ENCODE measurements around the gene CCDC68. TPM values are rescaled to one million over a fixed set of nuclear protein-coding genes. Genes with fewer than 3 reads are reported as not detected.
"Not testable (repeated sequence)": the region's sequence is repeated elsewhere in the genome, so short reads cannot be mapped to it uniquely, and the experiment has no call there.

CCDC68 gene
- total RNA-seq, 4 donors from 2014 or later, result 2.3 to 4.1 (median 2.6) TPM

DNA sequence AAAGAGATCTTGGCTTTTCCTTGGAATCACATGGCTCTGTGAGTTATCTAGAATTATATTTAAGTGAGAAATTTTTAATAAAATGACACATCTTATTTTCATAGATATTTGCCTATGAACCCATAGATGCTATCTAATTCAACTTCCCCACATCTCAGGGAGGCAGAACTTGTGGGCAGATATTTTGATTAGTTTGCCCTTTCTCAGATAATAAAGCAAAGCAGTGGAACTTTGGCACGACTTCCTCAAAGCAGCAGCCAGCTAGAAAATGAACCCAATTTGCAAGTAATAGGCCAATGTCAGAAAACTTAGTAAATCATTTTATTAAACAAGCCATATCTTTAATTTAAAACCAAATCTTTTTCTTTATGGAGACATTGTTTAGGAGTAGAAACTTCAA lies 98.3 kb downstream of the CCDC68 start:
- Histone ChIP-seq H3K36me3 (no peaks in the 10 kb centered on the region), H3K27me3 (no peaks in the 10 kb centered on the region), H3K27ac (replicated peaks in 1 of 4) (no peak overlapping the region), H3K4me3 (no peak overlapping the region), H3K4me1 (no peaks in the 10 kb centered on the region), H3K9me3 (no peaks in the 10 kb centered on the region)
- 58% methylated on average over 1 of the region's 1 CpG for WGBS
- DNase-seq (ENCODE audit: extremely low spot score), result no peak
- TF ChIP-seq POLR2A (IDR thresholded peaks at IDR 0.05; ENCODE audit: low read depth) (no peak), POLR2AphosphoS5 (IDR thresholded peaks at IDR 0.05) (no peak), EP300 (IDR thresholded peaks at IDR 0.05) (no peak)
- TF ChIP-seq, protein P1, sequence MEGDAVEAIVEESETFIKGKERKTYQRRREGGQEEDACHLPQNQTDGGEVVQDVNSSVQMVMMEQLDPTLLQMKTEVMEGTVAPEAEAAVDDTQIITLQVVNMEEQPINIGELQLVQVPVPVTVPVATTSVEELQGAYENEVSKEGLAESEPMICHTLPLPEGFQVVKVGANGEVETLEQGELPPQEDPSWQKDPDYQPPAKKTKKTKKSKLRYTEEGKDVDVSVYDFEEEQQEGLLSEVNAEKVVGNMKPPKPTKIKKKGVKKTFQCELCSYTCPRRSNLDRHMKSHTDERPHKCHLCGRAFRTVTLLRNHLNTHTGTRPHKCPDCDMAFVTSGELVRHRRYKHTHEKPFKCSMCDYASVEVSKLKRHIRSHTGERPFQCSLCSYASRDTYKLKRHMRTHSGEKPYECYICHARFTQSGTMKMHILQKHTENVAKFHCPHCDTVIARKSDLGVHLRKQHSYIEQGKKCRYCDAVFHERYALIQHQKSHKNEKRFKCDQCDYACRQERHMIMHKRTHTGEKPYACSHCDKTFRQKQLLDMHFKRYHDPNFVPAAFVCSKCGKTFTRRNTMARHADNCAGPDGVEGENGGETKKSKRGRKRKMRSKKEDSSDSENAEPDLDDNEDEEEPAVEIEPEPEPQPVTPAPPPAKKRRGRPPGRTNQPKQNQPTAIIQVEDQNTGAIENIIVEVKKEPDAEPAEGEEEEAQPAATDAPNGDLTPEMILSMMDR (IDR thresholded peaks at IDR 0.05), result no peak
- intact Hi-C loops (cut with DNase I), result no loop called here

GRCh38 chr18:54859667-54860421 lies 99.4 kb downstream of the CCDC68 start:
- H3K4me1 ChIP-seq, result no peaks in the 10 kb centered on the region
- TF ChIP-seq POLR2A (IDR thresholded peaks at IDR 0.05; ENCODE audit: low read depth) (no peak), EP300 (IDR thresholded peaks at IDR 0.05) (no peak), POLR2AphosphoS5 (IDR thresholded peaks at IDR 0.05) (no peak)
- TF ChIP-seq, protein P1 (IDR thresholded peaks at IDR 0.05), result no peak
- 67% methylated on average over 9 of the region's 9 CpGs for WGBS
- no peak overlapping the region for H3K27ac ChIP-seq (replicated peaks in 1 of 4)
- H3K9me3 ChIP-seq, result no peaks in the 10 kb centered on the region
- no peaks in the 10 kb centered on the region for H3K27me3 ChIP-seq
- DNase-seq (ENCODE audit: extremely low spot score), result no peak
- no peaks in the 10 kb centered on the region for H3K36me3 ChIP-seq
- H3K4me3 ChIP-seq, result no peak overlapping the region
- intact Hi-C loops (cut with DNase I), result no loop called here

DNA sequence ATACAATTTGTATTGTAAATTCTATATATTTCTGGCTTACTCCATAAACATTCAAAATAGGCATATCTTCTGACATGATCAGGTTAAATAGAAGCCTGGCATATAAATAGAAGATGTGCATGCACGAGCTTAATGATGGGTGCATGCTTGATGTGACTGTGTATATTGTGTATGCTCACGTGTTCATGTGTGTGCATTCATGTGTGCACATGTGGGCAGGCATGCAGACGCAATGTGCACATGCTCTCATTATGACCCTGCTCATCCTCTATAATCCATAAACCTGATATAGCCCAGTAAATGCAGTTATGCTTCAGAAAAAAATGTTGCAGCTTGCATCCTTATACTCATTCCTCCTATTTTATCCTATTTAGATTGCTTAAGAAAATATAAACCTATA lies 101.8 kb downstream of the CCDC68 start:
- DNase-seq (ENCODE audit: extremely low spot score), result no peak
- no peak for TF ChIP-seq POLR2A (IDR thresholded peaks at IDR 0.05; ENCODE audit: low read depth)
- TF ChIP-seq, protein P1 (IDR thresholded peaks at IDR 0.05), result no peak
- TF ChIP-seq EP300 (IDR thresholded peaks at IDR 0.05), result no peak
- no peak for TF ChIP-seq POLR2AphosphoS5 (IDR thresholded peaks at IDR 0.05)
- 91% methylated on average over 3 of the region's 3 CpGs for WGBS
- H3K27ac ChIP-seq (replicated peaks in 1 of 4), result no peak overlapping the region
- H3K4me1 ChIP-seq, result no peaks in the 10 kb centered on the region
- no peaks in the 10 kb centered on the region for H3K9me3 ChIP-seq
- H3K4me3 ChIP-seq, result no peak overlapping the region
- no peaks in the 10 kb centered on the region for H3K36me3 ChIP-seq
- H3K27me3 ChIP-seq, result no peaks in the 10 kb centered on the region
- intact Hi-C loops (cut with DNase I), result no loop called here

DNA sequence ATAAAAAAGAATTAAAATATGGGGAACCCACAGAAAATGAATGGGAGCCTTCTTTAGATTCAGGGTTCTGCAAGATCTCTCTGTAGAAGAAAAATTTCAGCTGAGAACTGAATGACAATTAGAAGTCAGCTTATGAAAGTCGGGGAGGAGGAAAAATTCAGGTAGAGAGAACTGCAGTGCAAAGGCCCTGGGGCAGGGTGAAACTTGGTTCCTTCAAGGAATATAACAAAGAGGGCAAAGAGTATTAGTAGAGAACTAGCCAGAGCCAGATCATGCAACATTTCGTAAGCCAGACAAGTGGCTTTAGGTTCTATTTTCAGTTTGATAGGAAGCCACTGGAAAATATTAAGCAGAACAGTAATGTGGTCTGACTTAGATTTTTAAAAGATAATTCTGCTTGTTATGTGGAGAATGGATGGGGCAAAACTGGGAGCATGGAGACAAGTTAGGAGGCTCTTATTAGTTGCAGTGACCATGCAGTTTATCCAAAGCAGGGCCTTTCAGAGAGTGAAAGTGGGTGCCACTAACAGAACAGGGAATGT lies 103.1 kb downstream of the CCDC68 start:
- Histone ChIP-seq H3K4me1 (no peaks in the 10 kb centered on the region), H3K9me3 (no peaks in the 10 kb centered on the region), H3K27me3 (no peaks in the 10 kb centered on the region), H3K36me3 (no peaks in the 10 kb centered on the region), H3K27ac (replicated peaks in 1 of 4) (no peak overlapping the region), H3K4me3 (no peak overlapping the region)
- TF ChIP-seq, protein P1 (IDR thresholded peaks at IDR 0.05), result no peak
- no peak for TF ChIP-seq POLR2AphosphoS5 (IDR thresholded peaks at IDR 0.05)
- TF ChIP-seq EP300 (IDR thresholded peaks at IDR 0.05), result no peak
- TF ChIP-seq POLR2A (IDR thresholded peaks at IDR 0.05; ENCODE audit: low read depth), result no peak
- DNase-seq (ENCODE audit: extremely low spot score), result no peak
- WGBS, result 66% methylated on average over 2 of the region's 2 CpGs
- intact Hi-C loops (cut with DNase I), result no loop called here

- H3K27ac ChIP-seq (replicated peaks in 1 of 4); H3K4me1 ChIP-seq; H3K9me3 ChIP-seq; intact Hi-C loops (cut with DNase I); H3K27me3 ChIP-seq; DNase-seq (ENCODE audit: extremely low spot score); H3K4me3 ChIP-seq; H3K36me3 ChIP-seq: not testable (repeated sequence)
- WGBS, result 81% methylated on average over 3 of the region's 3 CpGs
These were observed 104.2 kb downstream of the CCDC68 start for GRCh38 chr18:54855050-54855449.
